HepG2 (cell line): ENCODE data around the gene CHMP1A. TPM values are rescaled to one million over a fixed set of nuclear protein-coding genes. Genes with fewer than 3 reads are reported as not detected.

ENCODE experiments used
- ATF7-NPFF ChIP-seq: sonication (generic); formaldehyde crosslinking; IDR thresholded peaks from 2 replicates; pipeline ENCODE4 v1.8.1; 2023; ENCODE audit warnings: mild to moderate bottlenecking, low read depth, missing genetic modification reagents, moderate library complexity
- CEBPG ChIP-seq: IDR thresholded peaks from 2 replicates; pipeline ENCODE4 v1.6.1; 2016
- CHCHD3 ChIP-seq: sonication (generic); formaldehyde crosslinking; IDR thresholded peaks from 2 replicates; pipeline ENCODE4 v1.8.0; 2022; ENCODE audit warnings: mild to moderate bottlenecking, missing genetic modification reagents, moderate library complexity
- HNRNPL ChIP-seq: fragments of 200-400 bp; formaldehyde crosslinking; IDR thresholded peaks from 2 replicates; pipeline ENCODE4 v1.6.1; 2017; ENCODE audit warnings: mild to moderate bottlenecking, low read depth, low read length
- MBD4 ChIP-seq: IDR thresholded peaks from 2 replicates; pipeline ENCODE4 v1.6.1; 2012; ENCODE audit warnings: low read length, inconsistent platforms, borderline replicate concordance
- MIXL1 ChIP-seq: IDR thresholded peaks from 2 replicates; pipeline ENCODE4 v1.6.1; 2016
- NFE2L1 ChIP-seq: sonication (generic); formaldehyde crosslinking; IDR thresholded peaks from 2 replicates; pipeline ENCODE4 v1.4.0; 2020; ENCODE audit warnings: missing genetic modification reagents, mild to moderate bottlenecking, borderline replicate concordance
- RCOR2 ChIP-seq: IDR thresholded peaks from 2 replicates; pipeline ENCODE4 v1.6.1; 2016; ENCODE audit warnings: missing biosample characterization, missing genetic modification reagents
- ZNF441 ChIP-seq: sonication (generic); formaldehyde crosslinking; IDR thresholded peaks from 2 replicates; pipeline ENCODE4 v1.7.0; 2021; ENCODE audit warnings: missing genetic modification reagents, borderline replicate concordance
- polyA plus RNA-seq, 8 experiments: library from polyadenylated mRNA; depleted of rRNA in 3 of 8; stranded (reverse) in 7 of 8; unstranded in 1 of 8; fragments of >200 nt; fragmentation: Illumina TruSeq in 4 of 8; extraction: Trizol in 4 of 8; gene quantifications; 2 replicates each; pipeline versions ENCODE4 v1.2.1 to v1.2.3, GENCODE V29; 2011 to 2016; ENCODE audit warnings: low read depth in 4 of 8, missing spikeins in 1 of 8, mixed read lengths in 1 of 8; ENCODE audit not compliant: insufficient read depth in 1 of 8
- total RNA-seq, 5 experiments: library from RNA; depleted of rRNA; stranded (reverse); fragments of >200 nt; fragmentation: Illumina TruSeq; extraction: Trizol; gene quantifications; 2 replicates each; pipeline ENCODE4 v1.2.3, GENCODE V29; 2016; ENCODE audit warnings: low read depth in 1 of 5
- TF ChIP-seq, protein P1 (sequence below): sonication (generic); formaldehyde crosslinking; conservative IDR thresholded peaks from 2 replicates; pipeline ENCODE4 v1.4.0; 2020; ENCODE audit warnings: missing genetic modification reagents
- TF ChIP-seq, protein P2 (sequence below): sonication (generic); formaldehyde crosslinking; IDR thresholded peaks from 2 replicates; pipeline ENCODE4 v1.4.0; 2020; ENCODE audit warnings: mild to moderate bottlenecking, missing genetic modification reagents
- TF ChIP-seq, protein P3 (sequence below): sonication (generic); formaldehyde crosslinking; IDR thresholded peaks from 2 replicates; pipeline ENCODE4 v1.8.0; 2022; ENCODE audit warnings: missing genetic modification reagents, mild to moderate bottlenecking, borderline replicate concordance
- TF ChIP-seq, protein P4 (sequence below): sonication (generic); formaldehyde crosslinking; IDR thresholded peaks from 2 replicates; pipeline ENCODE4 v1.4.0; 2020; ENCODE audit warnings: mild to moderate bottlenecking, missing genetic modification reagents
- TF ChIP-seq, protein P5 (sequence below): sonication (generic); formaldehyde crosslinking; IDR thresholded peaks from 2 replicates; pipeline ENCODE4 v1.4.0; 2020; ENCODE audit warnings: missing genetic modification reagents

CHMP1A gene
- total and polyA plus RNA-seq, 2 of the 13 experiments (the other 11 are each of a cell fraction or from before 2014, with no cell fraction given) = 69.4 to 73.3 TPM

DNA sequence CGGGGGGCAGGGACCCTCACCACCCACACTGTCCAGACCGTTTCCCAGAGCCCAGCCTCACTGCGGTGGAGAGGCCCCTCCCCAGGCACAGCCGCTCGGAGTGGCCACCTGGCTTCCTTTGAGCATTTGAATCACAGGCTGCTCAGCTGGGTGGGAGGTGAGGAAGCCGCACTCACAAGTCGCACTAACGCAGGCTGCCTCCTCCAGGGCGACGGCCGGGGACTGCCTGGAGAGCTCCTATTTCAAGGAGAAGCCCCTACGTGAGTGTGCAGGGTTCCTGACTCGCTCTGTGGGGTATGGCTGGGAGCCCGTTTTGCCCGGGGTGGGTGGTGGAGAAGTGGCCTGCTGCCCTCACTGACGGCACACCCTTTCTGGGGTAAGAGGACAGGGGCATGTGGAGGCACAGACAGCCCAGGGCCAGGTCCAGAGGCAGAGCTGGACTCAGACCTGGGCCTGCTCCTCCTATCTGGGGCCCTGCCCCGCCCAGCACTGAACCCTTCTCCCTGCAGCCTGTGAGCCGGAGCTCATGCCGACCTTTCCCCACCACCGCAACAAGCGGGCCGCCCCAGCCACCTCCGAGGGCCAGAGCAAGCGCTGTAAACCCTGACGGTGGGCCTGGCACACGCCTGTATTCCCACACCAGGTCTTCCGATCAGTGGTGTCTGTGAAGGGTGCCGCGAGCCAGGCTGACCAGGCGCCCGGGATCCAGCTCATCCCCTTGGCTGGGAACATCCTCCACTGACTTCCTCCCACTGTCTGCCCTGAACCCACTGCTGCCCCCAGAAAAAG, 37.8 kb upstream of the CHMP1A start (continued):
- TF ChIP-seq, protein P1, sequence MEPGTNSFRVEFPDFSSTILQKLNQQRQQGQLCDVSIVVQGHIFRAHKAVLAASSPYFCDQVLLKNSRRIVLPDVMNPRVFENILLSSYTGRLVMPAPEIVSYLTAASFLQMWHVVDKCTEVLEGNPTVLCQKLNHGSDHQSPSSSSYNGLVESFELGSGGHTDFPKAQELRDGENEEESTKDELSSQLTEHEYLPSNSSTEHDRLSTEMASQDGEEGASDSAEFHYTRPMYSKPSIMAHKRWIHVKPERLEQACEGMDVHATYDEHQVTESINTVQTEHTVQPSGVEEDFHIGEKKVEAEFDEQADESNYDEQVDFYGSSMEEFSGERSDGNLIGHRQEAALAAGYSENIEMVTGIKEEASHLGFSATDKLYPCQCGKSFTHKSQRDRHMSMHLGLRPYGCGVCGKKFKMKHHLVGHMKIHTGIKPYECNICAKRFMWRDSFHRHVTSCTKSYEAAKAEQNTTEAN (CRISPR knock-in tag) = no peak
- TF ChIP-seq, protein P2, sequence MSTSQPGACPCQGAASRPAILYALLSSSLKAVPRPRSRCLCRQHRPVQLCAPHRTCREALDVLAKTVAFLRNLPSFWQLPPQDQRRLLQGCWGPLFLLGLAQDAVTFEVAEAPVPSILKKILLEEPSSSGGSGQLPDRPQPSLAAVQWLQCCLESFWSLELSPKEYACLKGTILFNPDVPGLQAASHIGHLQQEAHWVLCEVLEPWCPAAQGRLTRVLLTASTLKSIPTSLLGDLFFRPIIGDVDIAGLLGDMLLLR (CRISPR knock-in tag) = peak; percentile 17; the same call in 1 of the 2 replicates
- TF ChIP-seq, protein P3, sequence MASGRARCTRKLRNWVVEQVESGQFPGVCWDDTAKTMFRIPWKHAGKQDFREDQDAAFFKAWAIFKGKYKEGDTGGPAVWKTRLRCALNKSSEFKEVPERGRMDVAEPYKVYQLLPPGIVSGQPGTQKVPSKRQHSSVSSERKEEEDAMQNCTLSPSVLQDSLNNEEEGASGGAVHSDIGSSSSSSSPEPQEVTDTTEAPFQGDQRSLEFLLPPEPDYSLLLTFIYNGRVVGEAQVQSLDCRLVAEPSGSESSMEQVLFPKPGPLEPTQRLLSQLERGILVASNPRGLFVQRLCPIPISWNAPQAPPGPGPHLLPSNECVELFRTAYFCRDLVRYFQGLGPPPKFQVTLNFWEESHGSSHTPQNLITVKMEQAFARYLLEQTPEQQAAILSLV (CRISPR knock-in tag) = no peak
- TF ChIP-seq MIXL1 (CRISPR knock-in tag) (no peak), MBD4 (no peak), ATF7-NPFF (CRISPR knock-in tag) (no peak), HNRNPL (peak; percentile 49), NFE2L1 (no peak), ZNF441 (CRISPR knock-in tag) (no peak), CEBPG (CRISPR knock-in tag) (no peak), CHCHD3 (no peak; the same call in none of the 2 replicates), RCOR2 (CRISPR knock-in tag) (no peak)
- TF ChIP-seq, protein P4, sequence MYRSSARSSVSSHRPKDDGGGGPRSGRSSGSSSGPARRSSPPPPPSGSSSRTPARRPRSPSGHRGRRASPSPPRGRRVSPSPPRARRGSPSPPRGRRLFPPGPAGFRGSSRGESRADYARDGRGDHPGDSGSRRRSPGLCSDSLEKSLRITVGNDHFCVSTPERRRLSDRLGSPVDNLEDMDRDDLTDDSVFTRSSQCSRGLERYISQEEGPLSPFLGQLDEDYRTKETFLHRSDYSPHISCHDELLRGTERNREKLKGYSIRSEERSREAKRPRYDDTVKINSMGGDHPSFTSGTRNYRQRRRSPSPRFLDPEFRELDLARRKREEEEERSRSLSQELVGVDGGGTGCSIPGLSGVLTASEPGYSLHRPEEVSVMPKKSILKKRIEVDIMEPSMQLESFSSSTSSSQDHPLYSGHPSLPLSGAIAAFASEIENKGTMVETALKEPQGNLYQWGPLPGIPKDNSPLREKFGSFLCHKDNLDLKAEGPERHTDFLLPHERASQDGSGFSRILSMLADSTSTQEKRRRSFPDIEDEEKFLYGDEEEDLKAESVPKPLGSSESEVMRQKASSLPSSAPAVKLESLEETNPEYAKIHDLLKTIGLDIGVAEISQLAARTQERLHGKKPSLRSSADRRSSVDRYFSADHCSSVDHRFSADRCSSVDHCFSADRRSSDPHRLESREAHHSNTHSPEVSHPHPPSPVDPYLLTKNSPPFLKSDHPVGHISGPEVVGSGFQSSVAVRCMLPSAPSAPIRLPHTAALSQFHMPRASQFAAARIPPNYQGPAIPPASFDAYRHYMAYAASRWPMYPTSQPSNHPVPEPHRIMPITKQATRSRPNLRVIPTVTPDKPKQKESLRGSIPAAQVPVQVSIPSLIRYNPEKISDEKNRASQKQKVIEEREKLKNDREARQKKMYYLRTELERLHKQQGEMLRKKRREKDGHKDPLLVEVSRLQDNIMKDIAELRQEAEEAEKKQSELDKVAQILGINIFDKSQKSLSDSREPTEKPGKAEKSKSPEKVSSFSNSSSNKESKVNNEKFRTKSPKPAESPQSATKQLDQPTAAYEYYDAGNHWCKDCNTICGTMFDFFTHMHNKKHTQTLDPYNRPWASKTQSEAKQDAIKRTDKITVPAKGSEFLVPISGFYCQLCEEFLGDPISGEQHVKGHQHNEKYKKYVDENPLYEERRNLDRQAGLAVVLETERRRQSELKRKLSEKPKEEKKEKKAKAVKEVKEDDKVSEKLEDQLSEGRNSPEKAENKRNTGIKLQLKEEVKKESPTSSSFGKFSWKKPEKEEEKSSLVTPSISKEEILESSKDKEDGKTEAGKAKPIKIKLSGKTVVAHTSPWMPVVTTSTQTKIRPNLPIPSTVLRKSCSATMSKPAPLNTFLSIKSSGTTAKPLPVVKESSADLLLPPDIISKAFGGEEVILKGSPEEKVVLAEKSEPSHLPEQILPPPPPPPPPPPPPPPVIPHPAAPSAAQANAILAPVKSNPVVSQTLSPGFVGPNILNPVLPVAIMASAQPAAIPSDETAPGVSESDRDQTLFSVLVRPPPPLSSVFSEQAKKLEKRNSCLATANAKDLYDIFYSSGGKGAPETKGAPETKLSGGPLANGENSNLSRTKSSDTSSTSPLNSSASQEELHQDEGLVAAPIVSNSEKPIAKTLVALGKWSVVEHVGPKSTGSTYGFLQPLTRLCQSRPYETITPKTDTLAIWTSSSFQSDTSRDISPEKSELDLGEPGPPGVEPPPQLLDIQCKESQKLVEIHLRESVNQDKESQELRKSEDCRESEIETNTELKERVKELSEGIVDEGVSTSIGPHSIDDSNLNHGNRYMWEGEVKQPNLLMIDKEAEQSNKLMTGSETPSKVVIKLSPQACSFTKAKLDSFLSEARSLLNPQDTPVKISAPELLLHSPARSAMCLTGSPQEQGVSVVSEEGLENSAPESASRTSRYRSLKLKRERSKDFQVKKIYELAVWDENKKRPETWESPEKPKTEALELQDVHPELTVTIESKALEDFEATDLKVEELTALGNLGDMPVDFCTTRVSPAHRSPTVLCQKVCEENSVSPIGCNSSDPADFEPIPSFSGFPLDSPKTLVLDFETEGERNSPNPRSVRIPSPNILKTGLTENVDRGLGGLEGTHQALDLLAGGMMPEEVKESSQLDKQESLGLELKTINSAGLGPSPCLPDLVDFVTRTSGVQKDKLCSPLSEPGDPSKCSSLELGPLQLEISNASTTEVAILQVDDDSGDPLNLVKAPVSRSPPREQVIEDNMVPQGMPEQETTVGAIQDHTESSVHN (CRISPR knock-in tag) = no peak; the same call in 1 of the 2 replicates
- TF ChIP-seq, protein P5, sequence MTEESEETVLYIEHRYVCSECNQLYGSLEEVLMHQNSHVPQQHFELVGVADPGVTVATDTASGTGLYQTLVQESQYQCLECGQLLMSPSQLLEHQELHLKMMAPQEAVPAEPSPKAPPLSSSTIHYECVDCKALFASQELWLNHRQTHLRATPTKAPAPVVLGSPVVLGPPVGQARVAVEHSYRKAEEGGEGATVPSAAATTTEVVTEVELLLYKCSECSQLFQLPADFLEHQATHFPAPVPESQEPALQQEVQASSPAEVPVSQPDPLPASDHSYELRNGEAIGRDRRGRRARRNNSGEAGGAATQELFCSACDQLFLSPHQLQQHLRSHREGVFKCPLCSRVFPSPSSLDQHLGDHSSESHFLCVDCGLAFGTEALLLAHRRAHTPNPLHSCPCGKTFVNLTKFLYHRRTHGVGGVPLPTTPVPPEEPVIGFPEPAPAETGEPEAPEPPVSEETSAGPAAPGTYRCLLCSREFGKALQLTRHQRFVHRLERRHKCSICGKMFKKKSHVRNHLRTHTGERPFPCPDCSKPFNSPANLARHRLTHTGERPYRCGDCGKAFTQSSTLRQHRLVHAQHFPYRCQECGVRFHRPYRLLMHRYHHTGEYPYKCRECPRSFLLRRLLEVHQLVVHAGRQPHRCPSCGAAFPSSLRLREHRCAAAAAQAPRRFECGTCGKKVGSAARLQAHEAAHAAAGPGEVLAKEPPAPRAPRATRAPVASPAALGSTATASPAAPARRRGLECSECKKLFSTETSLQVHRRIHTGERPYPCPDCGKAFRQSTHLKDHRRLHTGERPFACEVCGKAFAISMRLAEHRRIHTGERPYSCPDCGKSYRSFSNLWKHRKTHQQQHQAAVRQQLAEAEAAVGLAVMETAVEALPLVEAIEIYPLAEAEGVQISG (CRISPR knock-in tag) = no peak; the same call in 1 of the 2 replicates
